GM21447 (cell line): ENCODE measurements around the gene SH3BP5L.
"Not testable (repeated sequence)": the region's sequence is repeated elsewhere in the genome, so short reads cannot be mapped to it uniquely, and the experiment has no call there.

Source experiments
- ATAC-seq: cut with Tn5 transposase; IDR thresholded peaks from one replicate; pipeline ENCODE4 v1.9.1; 2021; ENCODE audit not compliant: unreplicated experiment

SH3BP5L gene

GRCh38 chr1:248810727-248811513 is 14.8 kb downstream of the SH3BP5L start:
- ATAC-seq: no peak

- ATAC-seq: no peak
These were observed 15.6 kb downstream of the SH3BP5L start for GRCh38 chr1:248810000-248810726.

GRCh38 chr1:248808876-248809275 is 16.8 kb downstream of the SH3BP5L start:
- no peak for ATAC-seq

- peak; percentile 34 for ATAC-seq
These were observed 18.5 kb downstream of the SH3BP5L start for GRCh38 chr1:248807067-248807737.

- ATAC-seq: no peak
These were observed 19.8 kb downstream of the SH3BP5L start for GRCh38 chr1:248805876-248806275.

- ATAC-seq: peak; percentile 89
These were observed 20.7 kb downstream of the SH3BP5L start for GRCh38 chr1:248804771-248805681.

- ATAC-seq: not testable (repeated sequence)
These were observed 22.2 kb downstream of the SH3BP5L start for GRCh38 chr1:248803501-248803900.

- ATAC-seq: no peak
These were observed 23.3 kb downstream of the SH3BP5L start for GRCh38 chr1:248802454-248802853.

- no peak for ATAC-seq
These were observed 25.3 kb downstream of the SH3BP5L start for GRCh38 chr1:248800459-248800858.

- no peak for ATAC-seq
These were observed 26.9 kb downstream of the SH3BP5L start for GRCh38 chr1:248798791-248799190.

GRCh38 chr1:248794663-248795062 is 31.1 kb downstream of the SH3BP5L start:
- not testable (repeated sequence) for ATAC-seq

GRCh38 chr1:248793592-248793991 is 32.1 kb downstream of the SH3BP5L start:
- ATAC-seq: peak; percentile 85

GRCh38 chr1:248792342-248792741 is 33.4 kb downstream of the SH3BP5L start:
- ATAC-seq: peak; percentile 41

GRCh38 chr1:248791010-248791409 is 34.7 kb downstream of the SH3BP5L start:
- ATAC-seq: no peak

- ATAC-seq: no peak
These were observed 35.3 kb downstream of the SH3BP5L start for GRCh38 chr1:248790456-248790855.

- ATAC-seq: not testable (repeated sequence)
These were observed 36.4 kb downstream of the SH3BP5L start for GRCh38 chr1:248789337-248789736.

GRCh38 chr1:248788327-248788726 is 37.4 kb downstream of the SH3BP5L start:
- no peak for ATAC-seq

- ATAC-seq: no peak
These were observed 38.3 kb downstream of the SH3BP5L start for GRCh38 chr1:248787430-248787829.

GRCh38 chr1:248786156-248786555 is 39.6 kb downstream of the SH3BP5L start:
- no peak for ATAC-seq

- no peak for ATAC-seq
These were observed 42.3 kb downstream of the SH3BP5L start for GRCh38 chr1:248783367-248783766.
